Neural cell (in vitro differentiated cells): ENCODE results near the gene PRKCA. TPM values are rescaled to one million over a fixed set of nuclear protein-coding genes. Genes with fewer than 3 reads are reported as not detected.

Experiments
- H2AFZ ChIP-seq: fragments of 200-600, 300-800 bp; sonication (generic), shearing (Covaris generic); 2 replicates; pipeline ENCODE4 v1.6.0; 2014; ENCODE audit warnings: low read depth, mild to moderate bottlenecking, antibody characterized with exemption, low read length, moderate library complexity
- H3F3A ChIP-seq: fragments of 200-600 bp; shearing (Covaris generic); 2 replicates; pipeline ENCODE4 v1.6.1; 2016; ENCODE audit warnings: mild to moderate bottlenecking, moderate library complexity, mixed read lengths, antibody characterized with exemption, low read length; ENCODE audit not compliant: insufficient read depth, poor library complexity, severe bottlenecking
- H3K27ac ChIP-seq: fragments of 200-600, 300-800 bp; sonication (generic), shearing (Covaris generic); 2 replicates; pipeline ENCODE4 v1.5.1; 2014; ENCODE audit warnings: mild to moderate bottlenecking, low read length, moderate library complexity
- H3K27me3 ChIP-seq: fragments of 300-800, 200-600 bp; sonication (generic), shearing (Covaris generic); 2 replicates; pipeline ENCODE4 v1.6.0; 2014; ENCODE audit warnings: mild to moderate bottlenecking, low read depth, low read length, moderate library complexity; ENCODE audit not compliant: insufficient read depth
- H3K36me3 ChIP-seq: fragments of 300-800, 200-600 bp; sonication (generic), shearing (Covaris generic); 2 replicates; pipeline ENCODE4 v1.5.1; 2014; ENCODE audit warnings: mild to moderate bottlenecking, antibody characterized with exemption, low read length, moderate library complexity; ENCODE audit not compliant: insufficient read depth
- H3K4me2 ChIP-seq: fragments of 300-800, 200-600 bp; sonication (generic), shearing (Covaris generic); 2 replicates; pipeline ENCODE4 v1.6.0; 2014; ENCODE audit warnings: mild to moderate bottlenecking, low read length
- H3K4me3 ChIP-seq: fragments of 300-800, 200-600 bp; sonication (generic), shearing (Covaris generic); 2 replicates; pipeline ENCODE4 v1.5.1; 2014; ENCODE audit warnings: mild to moderate bottlenecking, low read length, moderate library complexity
- H3K79me2 ChIP-seq: fragments of 200-600 bp; shearing (Covaris generic); replicated peaks from 2 replicates; pipeline ENCODE4 v1.6.0; 2014; ENCODE audit warnings: mild to moderate bottlenecking, low read length, moderate library complexity; ENCODE audit not compliant: insufficient read depth
- H3K9ac ChIP-seq: fragments of 300-800, 200-600 bp; sonication (generic), shearing (Covaris generic); 2 replicates; pipeline ENCODE4 v1.6.1; 2016; ENCODE audit warnings: mild to moderate bottlenecking, low read length, mixed read lengths
- H3K9me2 ChIP-seq: fragments of 200-600 bp; shearing (Covaris generic); 2 replicates; pipeline ENCODE4 v1.6.1; 2016; ENCODE audit warnings: mild to moderate bottlenecking, low read length, mixed read lengths; ENCODE audit not compliant: insufficient read depth
- H3K9me3 ChIP-seq: fragments of 200-600, 300-800 bp; sonication (generic), shearing (Covaris generic); 2 replicates; pipeline ENCODE4 v1.6.1; 2016; ENCODE audit warnings: mild to moderate bottlenecking, mixed run types, low read length, moderate library complexity, mixed read lengths
- H4K20me1 ChIP-seq: fragments of 200-600 bp; shearing (Covaris generic); 2 replicates; pipeline ENCODE4 v1.6.1; 2016; ENCODE audit warnings: mild to moderate bottlenecking, mixed run types; ENCODE audit not compliant: insufficient read depth
- CTCF ChIP-seq: fragments of 450-650 bp; IDR thresholded peaks from 2 replicates; pipeline ENCODE4 v1.5.1; 2014; ENCODE audit warnings: antibody characterized with exemption, mild to moderate bottlenecking, moderate library complexity; ENCODE audit not compliant: poor library complexity, severe bottlenecking
- EP300 ChIP-seq: fragments of 450-650 bp; conservative IDR thresholded peaks from 2 replicates; pipeline ENCODE4 v1.6.1; 2014; ENCODE audit warnings: antibody characterized with exemption, mild to moderate bottlenecking, moderate library complexity; ENCODE audit not compliant: poor library complexity, severe bottlenecking
- EZH2 ChIP-seq: fragments of 200-600, 300-800 bp; shearing (Covaris generic), sonication (generic); IDR thresholded peaks from 2 replicates; pipeline ENCODE4 v1.6.1; 2014; ENCODE audit warnings: antibody characterized with exemption, low read length, borderline replicate concordance, mild to moderate bottlenecking; ENCODE audit not compliant: insufficient read depth, poor library complexity, severe bottlenecking
- MXI1 ChIP-seq: fragments of 450-650 bp; conservative IDR thresholded peaks from 2 replicates; pipeline ENCODE4 v1.6.1; 2014; ENCODE audit warnings: antibody characterized with exemption, mild to moderate bottlenecking; ENCODE audit not compliant: poor library complexity, severe bottlenecking
- POLR2AphosphoS5 ChIP-seq: IDR thresholded peaks from 2 replicates; pipeline ENCODE4 v1.6.1; 2012
- RAD21 ChIP-seq: fragments of 450-650 bp; conservative IDR thresholded peaks from 2 replicates; pipeline ENCODE4 v1.6.1; 2014; ENCODE audit warnings: antibody characterized with exemption, mild to moderate bottlenecking, moderate library complexity
- REST ChIP-seq: IDR thresholded peaks from 2 replicates; pipeline ENCODE4 v1.6.1; 2012; ENCODE audit warnings: borderline replicate concordance
- SMC3 ChIP-seq: fragments of 450-650 bp; conservative IDR thresholded peaks from 2 replicates; pipeline ENCODE4 v1.6.1; 2014; ENCODE audit warnings: antibody characterized with exemption, mild to moderate bottlenecking, moderate library complexity; ENCODE audit not compliant: poor library complexity
- TAF1 ChIP-seq: IDR thresholded peaks from 2 replicates; pipeline ENCODE4 v1.6.1; 2012; ENCODE audit warnings: low read depth
- polyA plus RNA-seq: library from polyadenylated mRNA; depleted of rRNA; stranded (reverse); fragments of >200 nt; gene quantifications from 2 replicates; pipeline ENCODE4 v1.2.3, GENCODE V29; 2014

PRKCA gene
- polyA plus RNA-seq, 1 donor from 2014 or later: 5.9 TPM

- no peak overlapping the region for H2AFZ ChIP-seq
- H3K4me2 ChIP-seq: no peak overlapping the region
- H3K9ac ChIP-seq: no peak overlapping the region
- no peak overlapping the region for H3K4me3 ChIP-seq
- H3K79me2 ChIP-seq: no peaks in the 10 kb centered on the region
- H3K9me3 ChIP-seq: no peaks in the 10 kb centered on the region
- no peaks in the 10 kb centered on the region for H3K36me3 ChIP-seq
- no peak overlapping the region for H3K27ac ChIP-seq
- H4K20me1 ChIP-seq: no peaks in the 10 kb centered on the region
- H3K27me3 ChIP-seq: peaks cover 3% of the 10 kb centered on the region
- no peaks in the 10 kb centered on the region for H3K9me2 ChIP-seq
- H3F3A ChIP-seq: no peaks in the 10 kb centered on the region
- TF ChIP-seq REST (no peak), CTCF (no peak), EP300 (no peak), TAF1 (no peak), POLR2AphosphoS5 (no peak)
Measured at GRCh38 chr17:66416207-66416940, 114.0 kb downstream of the PRKCA start.

GRCh38 chr17:66417300-66417719 lies 114.9 kb downstream of the PRKCA start:
- H3K9me2 ChIP-seq: no peaks in the 10 kb centered on the region
- H3K9me3 ChIP-seq: no peaks in the 10 kb centered on the region
- peaks cover 3% of the 10 kb centered on the region for H3K27me3 ChIP-seq
- no peak overlapping the region for H3K27ac ChIP-seq
- H3K4me3 ChIP-seq: no peak overlapping the region
- no peaks in the 10 kb centered on the region for H3K79me2 ChIP-seq
- H3K4me2 ChIP-seq: no peak overlapping the region
- H3F3A ChIP-seq: no peaks in the 10 kb centered on the region
- no peaks in the 10 kb centered on the region for H4K20me1 ChIP-seq
- no peak overlapping the region for H3K9ac ChIP-seq
- TF ChIP-seq SMC3 (no peak), REST (no peak), RAD21 (no peak), TAF1 (no peak), EZH2 (no peak), MXI1 (no peak), POLR2AphosphoS5 (no peak), EP300 (no peak), CTCF (no peak)
- no peak overlapping the region for H2AFZ ChIP-seq
- no peaks in the 10 kb centered on the region for H3K36me3 ChIP-seq
